GM23338 (cell line): Measurements from ENCODE around the gene TNFAIP1. TPM values are rescaled to one million over a fixed set of nuclear protein-coding genes. Genes with fewer than 3 reads are reported as not detected.

Experiments
- ATAC-seq: fragments of 200-7000 bp; cut with Tn5 transposase; 3 replicates; pipeline ENCODE4 v1.9.1; 2020
- DNase-seq: peaks from one replicate; pipeline ENCODE4 v3.0.0-alpha.2; 2015; ENCODE audit warnings: low spot score
- H2AFZ ChIP-seq: fragments of 200-600 bp; sonication (generic); 2 replicates; pipeline ENCODE4 v1.8.0; 2016; ENCODE audit warnings: antibody characterized with exemption, mild to moderate bottlenecking, moderate library complexity
- H3F3A ChIP-seq: fragments of 200-600 bp; sonication (generic); replicated peaks from 2 replicates; pipeline ENCODE4 v1.8.0; 2017; ENCODE audit warnings: antibody characterized with exemption, mixed run types, low read depth
- H3K27ac ChIP-seq: fragments of 200-600 bp; sonication (generic); 2 replicates; pipeline ENCODE4 v1.6.1; 2016; ENCODE audit warnings: low read depth
- H3K27me3 ChIP-seq: fragments of 200-600 bp; sonication (generic); 2 replicates; pipeline ENCODE4 v1.8.0; 2016; ENCODE audit warnings: mild to moderate bottlenecking, mixed run types, moderate library complexity; ENCODE audit not compliant: insufficient read depth
- H3K36me3 ChIP-seq: fragments of 200-600 bp; sonication (generic); 2 replicates; pipeline ENCODE4 v1.8.0; 2016; ENCODE audit warnings: mild to moderate bottlenecking; ENCODE audit not compliant: insufficient read depth
- H3K4me1 ChIP-seq: fragments of 200-600 bp; sonication (generic); 2 replicates; pipeline ENCODE4 v1.8.0; 2016; ENCODE audit warnings: mild to moderate bottlenecking, moderate library complexity; ENCODE audit not compliant: insufficient read depth
- H3K4me2 ChIP-seq: fragments of 200-600 bp; sonication (generic); 2 replicates; pipeline ENCODE4 v1.7.1; 2017; ENCODE audit warnings: mixed run types
- H3K4me3 ChIP-seq: fragments of 200-600 bp; sonication (generic); 2 replicates; pipeline ENCODE4 v1.6.1; 2016; ENCODE audit warnings: mixed run types
- H3K79me2 ChIP-seq: fragments of 200-600 bp; sonication (generic); replicated peaks from 2 replicates; pipeline ENCODE4 v1.8.0; 2017; ENCODE audit warnings: mild to moderate bottlenecking; ENCODE audit not compliant: insufficient read depth
- H3K9me2 ChIP-seq: fragments of 200-600 bp; sonication (generic); 2 replicates; pipeline ENCODE4 v1.8.0; 2017; ENCODE audit not compliant: insufficient read depth
- H4K20me1 ChIP-seq: fragments of 200-600 bp; sonication (generic); replicated peaks from 2 replicates; pipeline ENCODE4 v1.8.0; 2017; ENCODE audit warnings: mild to moderate bottlenecking; ENCODE audit not compliant: insufficient read depth
- H3K27ac Mint-ChIP-seq: 2 replicates; pipeline ENCODE4 v1.8.0; 2020; ENCODE audit warnings: inconsistent platforms, mild to moderate bottlenecking, moderate library complexity, mixed read lengths
- H3K27me3 Mint-ChIP-seq: 3 replicates; pipeline ENCODE4 v1.8.0; 2022; ENCODE audit warnings: low read depth, mild to moderate bottlenecking, moderate library complexity, mixed read lengths, inconsistent platforms; ENCODE audit not compliant: insufficient read depth, poor library complexity
- H3K36me3 Mint-ChIP-seq: 3 replicates; pipeline ENCODE4 v1.8.0; 2021; ENCODE audit warnings: low read depth, mild to moderate bottlenecking, inconsistent platforms, moderate library complexity, mixed read lengths
- H3K4me1 Mint-ChIP-seq: 3 replicates; pipeline ENCODE4 v1.8.0; 2020; ENCODE audit warnings: mild to moderate bottlenecking, inconsistent platforms, mixed read lengths
- H3K4me3 Mint-ChIP-seq: 3 replicates; pipeline ENCODE4 v1.8.0; 2021; ENCODE audit warnings: moderate library complexity, mild to moderate bottlenecking, inconsistent platforms, mixed read lengths
- H3K9me3 Mint-ChIP-seq: 3 replicates; pipeline ENCODE4 v1.8.0; 2020; ENCODE audit warnings: moderate library complexity, mild to moderate bottlenecking, inconsistent platforms, mixed read lengths
- CREB1 ChIP-seq: fragments of 250-450 bp; sonication (Bioruptor Pico); IDR thresholded peaks from 2 replicates; pipeline ENCODE4 v1.5.0; 2020; ENCODE audit warnings: low read depth, mild to moderate bottlenecking, moderate library complexity
- EZH2 ChIP-seq: fragments of 200-600 bp; sonication (generic); IDR thresholded peaks from one replicate; pipeline ENCODE4 v1.8.0; 2017; ENCODE audit warnings: antibody characterized with exemption, mild to moderate bottlenecking, low read depth; ENCODE audit not compliant: unreplicated experiment
- EZH2phosphoT487 ChIP-seq: fragments of 200-600 bp; sonication (generic); IDR thresholded peaks from one replicate; pipeline ENCODE4 v1.8.1; 2018; ENCODE audit warnings: antibody characterized with exemption; ENCODE audit not compliant: unreplicated experiment
- JUNB ChIP-seq: IDR thresholded peaks from one replicate; pipeline ENCODE4 v1.6.1; 2016; ENCODE audit warnings: antibody characterized with exemption; ENCODE audit not compliant: unreplicated experiment
- NANOG ChIP-seq: IDR thresholded peaks from 2 replicates; pipeline ENCODE4 v1.6.1; 2016; ENCODE audit warnings: antibody characterized with exemption, borderline replicate concordance
- POLR2AphosphoS5 ChIP-seq: IDR thresholded peaks from 2 replicates; pipeline ENCODE4 v1.6.1; 2016; ENCODE audit warnings: antibody characterized with exemption, low read depth
- STAT1 ChIP-seq: IDR thresholded peaks from one replicate; pipeline ENCODE4 v1.6.1; 2016; ENCODE audit warnings: antibody characterized with exemption; ENCODE audit not compliant: unreplicated experiment
- ZNF114 ChIP-seq: fragments of 250-450 bp; sonication (Bioruptor Pico); IDR thresholded peaks from 2 replicates; pipeline ENCODE4 v1.5.0; 2020; ENCODE audit warnings: mild to moderate bottlenecking, moderate library complexity
- ZNF331 ChIP-seq: fragments of 250-450 bp; sonication (Bioruptor Pico); IDR thresholded peaks from 2 replicates; pipeline ENCODE4 v1.5.0; 2020; ENCODE audit warnings: low read depth, mild to moderate bottlenecking, moderate library complexity
- polyA plus RNA-seq: library from polyadenylated mRNA; unstranded; fragments of >200 nt; fragmentation: Nextera tagmentation; extraction: Ambion mirVana; gene quantifications from 2 replicates; pipeline ENCODE4 v1.2.1, GENCODE V29; 2016
- total RNA-seq: library from RNA; depleted of rRNA; stranded (reverse); fragments of >200 nt; shearing (Covaris generic); gene quantifications from 2 replicates; pipeline ENCODE4 v1.2.3, GENCODE V29; 2014
- TF ChIP-seq, protein P1 (sequence below): IDR thresholded peaks from 2 replicates; pipeline ENCODE4 v1.6.1; 2016; ENCODE audit warnings: antibody characterized with exemption
- TF ChIP-seq, protein P2 (sequence below): fragments of 250-450 bp; sonication (Bioruptor Pico); IDR thresholded peaks from 2 replicates; pipeline ENCODE4 v1.5.0; 2020; ENCODE audit warnings: mild to moderate bottlenecking, moderate library complexity
- TF ChIP-seq, protein P3 (sequence below): IDR thresholded peaks from one replicate; pipeline ENCODE4 v1.6.1; 2018; ENCODE audit warnings: antibody characterized with exemption; ENCODE audit not compliant: unreplicated experiment
- TF ChIP-seq, protein P4 (sequence below), 2 experiments: fragments of 200-600 bp in 1 of 2; sonication (generic) in 1 of 2; conservative IDR thresholded peaks; 2 replicates each; pipeline versions ENCODE4 v1.5.1 to v1.6.1; 2016 to 2017; ENCODE audit warnings: antibody characterized with exemption in 2 of 2, low read depth in 2 of 2, mild to moderate bottlenecking in 2 of 2, moderate library complexity in 1 of 2

The TNFAIP1 gene
- total and polyA plus RNA-seq, 2 experiments from 2014 or later: 6.3 to 13.1 TPM

DNA sequence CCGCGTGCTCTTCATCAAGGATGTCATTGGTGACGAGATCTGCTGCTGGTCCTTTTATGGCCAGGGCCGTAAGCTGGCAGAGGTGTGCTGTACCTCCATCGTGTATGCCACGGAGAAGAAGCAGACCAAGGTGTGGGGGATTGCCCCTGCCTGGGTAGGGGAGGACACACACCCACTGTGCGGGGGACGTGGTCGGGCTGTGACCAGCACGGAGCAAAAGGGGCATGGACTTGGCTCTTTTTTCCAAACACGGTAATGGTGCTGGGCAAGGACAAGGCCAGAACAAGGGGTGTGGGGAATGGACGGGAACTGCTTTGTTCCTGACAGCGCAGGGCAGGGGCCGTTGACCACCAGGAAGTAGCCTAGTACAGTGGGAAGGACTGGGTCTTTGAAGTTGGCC, 6.8 kb downstream of the TNFAIP1 start:
- Histone ChIP-seq H3K27me3 (no peaks in the 10 kb centered on the region), H3K4me3 (no peak overlapping the region), H3K9me2 (no peaks in the 10 kb centered on the region), H3K79me2 (peaks cover 12% of the 10 kb centered on the region), H3K4me2 (no peak overlapping the region), H2AFZ (no peak overlapping the region), H3K27ac (no peak overlapping the region), H3K36me3 (peaks cover 10% of the 10 kb centered on the region), H3F3A (no peaks in the 10 kb centered on the region), H4K20me1 (peaks cover 8% of the 10 kb centered on the region; the same call in 1 of the 2 replicates), H3K4me1 (no peaks in the 10 kb centered on the region; the same call in 1 of the 2 replicates)
- TF ChIP-seq EZH2: no peak
- TF ChIP-seq NANOG: no peak
- TF ChIP-seq, protein P1, sequence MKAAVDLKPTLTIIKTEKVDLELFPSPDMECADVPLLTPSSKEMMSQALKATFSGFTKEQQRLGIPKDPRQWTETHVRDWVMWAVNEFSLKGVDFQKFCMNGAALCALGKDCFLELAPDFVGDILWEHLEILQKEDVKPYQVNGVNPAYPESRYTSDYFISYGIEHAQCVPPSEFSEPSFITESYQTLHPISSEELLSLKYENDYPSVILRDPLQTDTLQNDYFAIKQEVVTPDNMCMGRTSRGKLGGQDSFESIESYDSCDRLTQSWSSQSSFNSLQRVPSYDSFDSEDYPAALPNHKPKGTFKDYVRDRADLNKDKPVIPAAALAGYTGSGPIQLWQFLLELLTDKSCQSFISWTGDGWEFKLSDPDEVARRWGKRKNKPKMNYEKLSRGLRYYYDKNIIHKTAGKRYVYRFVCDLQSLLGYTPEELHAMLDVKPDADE: no peak
- TF ChIP-seq JUNB: no peak
- TF ChIP-seq ZNF114: no peak
- no peak for TF ChIP-seq POLR2AphosphoS5
- TF ChIP-seq ZNF331 (CRISPR knock-in tag): no peak
- TF ChIP-seq, protein P2, sequence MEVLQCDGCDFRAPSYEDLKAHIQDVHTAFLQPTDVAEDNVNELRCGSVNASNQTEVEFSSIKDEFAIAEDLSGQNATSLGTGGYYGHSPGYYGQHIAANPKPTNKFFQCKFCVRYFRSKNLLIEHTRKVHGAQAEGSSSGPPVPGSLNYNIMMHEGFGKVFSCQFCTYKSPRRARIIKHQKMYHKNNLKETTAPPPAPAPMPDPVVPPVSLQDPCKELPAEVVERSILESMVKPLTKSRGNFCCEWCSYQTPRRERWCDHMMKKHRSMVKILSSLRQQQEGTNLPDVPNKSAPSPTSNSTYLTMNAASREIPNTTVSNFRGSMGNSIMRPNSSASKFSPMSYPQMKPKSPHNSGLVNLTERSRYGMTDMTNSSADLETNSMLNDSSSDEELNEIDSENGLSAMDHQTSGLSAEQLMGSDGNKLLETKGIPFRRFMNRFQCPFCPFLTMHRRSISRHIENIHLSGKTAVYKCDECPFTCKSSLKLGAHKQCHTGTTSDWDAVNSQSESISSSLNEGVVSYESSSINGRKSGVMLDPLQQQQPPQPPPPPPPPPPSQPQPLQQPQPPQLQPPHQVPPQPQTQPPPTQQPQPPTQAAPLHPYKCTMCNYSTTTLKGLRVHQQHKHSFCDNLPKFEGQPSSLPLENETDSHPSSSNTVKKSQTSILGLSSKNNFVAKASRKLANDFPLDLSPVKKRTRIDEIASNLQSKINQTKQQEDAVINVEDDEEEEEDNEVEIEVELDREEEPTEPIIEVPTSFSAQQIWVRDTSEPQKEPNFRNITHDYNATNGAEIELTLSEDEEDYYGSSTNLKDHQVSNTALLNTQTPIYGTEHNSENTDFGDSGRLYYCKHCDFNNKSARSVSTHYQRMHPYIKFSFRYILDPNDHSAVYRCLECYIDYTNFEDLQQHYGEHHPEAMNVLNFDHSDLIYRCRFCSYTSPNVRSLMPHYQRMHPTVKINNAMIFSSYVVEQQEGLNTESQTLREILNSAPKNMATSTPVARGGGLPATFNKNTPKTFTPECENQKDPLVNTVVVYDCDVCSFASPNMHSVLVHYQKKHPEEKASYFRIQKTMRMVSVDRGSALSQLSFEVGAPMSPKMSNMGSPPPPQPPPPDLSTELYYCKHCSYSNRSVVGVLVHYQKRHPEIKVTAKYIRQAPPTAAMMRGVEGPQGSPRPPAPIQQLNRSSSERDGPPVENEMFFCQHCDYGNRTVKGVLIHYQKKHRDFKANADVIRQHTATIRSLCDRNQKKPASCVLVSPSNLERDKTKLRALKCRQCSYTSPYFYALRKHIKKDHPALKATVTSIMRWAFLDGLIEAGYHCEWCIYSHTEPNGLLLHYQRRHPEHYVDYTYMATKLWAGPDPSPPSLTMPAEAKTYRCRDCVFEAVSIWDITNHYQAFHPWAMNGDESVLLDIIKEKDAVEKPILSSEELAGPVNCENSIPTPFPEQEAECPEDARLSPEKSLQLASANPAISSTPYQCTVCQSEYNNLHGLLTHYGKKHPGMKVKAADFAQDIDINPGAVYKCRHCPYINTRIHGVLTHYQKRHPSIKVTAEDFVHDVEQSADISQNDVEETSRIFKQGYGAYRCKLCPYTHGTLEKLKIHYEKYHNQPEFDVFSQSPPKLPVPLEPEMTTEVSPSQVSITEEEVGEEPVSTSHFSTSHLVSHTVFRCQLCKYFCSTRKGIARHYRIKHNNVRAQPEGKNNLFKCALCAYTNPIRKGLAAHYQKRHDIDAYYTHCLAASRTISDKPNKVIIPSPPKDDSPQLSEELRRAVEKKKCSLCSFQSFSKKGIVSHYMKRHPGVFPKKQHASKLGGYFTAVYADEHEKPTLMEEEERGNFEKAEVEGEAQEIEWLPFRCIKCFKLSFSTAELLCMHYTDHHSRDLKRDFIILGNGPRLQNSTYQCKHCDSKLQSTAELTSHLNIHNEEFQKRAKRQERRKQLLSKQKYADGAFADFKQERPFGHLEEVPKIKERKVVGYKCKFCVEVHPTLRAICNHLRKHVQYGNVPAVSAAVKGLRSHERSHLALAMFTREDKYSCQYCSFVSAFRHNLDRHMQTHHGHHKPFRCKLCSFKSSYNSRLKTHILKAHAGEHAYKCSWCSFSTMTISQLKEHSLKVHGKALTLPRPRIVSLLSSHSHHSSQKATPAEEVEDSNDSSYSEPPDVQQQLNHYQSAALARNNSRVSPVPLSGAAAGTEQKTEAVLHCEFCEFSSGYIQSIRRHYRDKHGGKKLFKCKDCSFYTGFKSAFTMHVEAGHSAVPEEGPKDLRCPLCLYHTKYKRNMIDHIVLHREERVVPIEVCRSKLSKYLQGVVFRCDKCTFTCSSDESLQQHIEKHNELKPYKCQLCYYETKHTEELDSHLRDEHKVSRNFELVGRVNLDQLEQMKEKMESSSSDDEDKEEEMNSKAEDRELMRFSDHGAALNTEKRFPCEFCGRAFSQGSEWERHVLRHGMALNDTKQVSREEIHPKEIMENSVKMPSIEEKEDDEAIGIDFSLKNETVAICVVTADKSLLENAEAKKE: no peak
- TF ChIP-seq, protein P3, sequence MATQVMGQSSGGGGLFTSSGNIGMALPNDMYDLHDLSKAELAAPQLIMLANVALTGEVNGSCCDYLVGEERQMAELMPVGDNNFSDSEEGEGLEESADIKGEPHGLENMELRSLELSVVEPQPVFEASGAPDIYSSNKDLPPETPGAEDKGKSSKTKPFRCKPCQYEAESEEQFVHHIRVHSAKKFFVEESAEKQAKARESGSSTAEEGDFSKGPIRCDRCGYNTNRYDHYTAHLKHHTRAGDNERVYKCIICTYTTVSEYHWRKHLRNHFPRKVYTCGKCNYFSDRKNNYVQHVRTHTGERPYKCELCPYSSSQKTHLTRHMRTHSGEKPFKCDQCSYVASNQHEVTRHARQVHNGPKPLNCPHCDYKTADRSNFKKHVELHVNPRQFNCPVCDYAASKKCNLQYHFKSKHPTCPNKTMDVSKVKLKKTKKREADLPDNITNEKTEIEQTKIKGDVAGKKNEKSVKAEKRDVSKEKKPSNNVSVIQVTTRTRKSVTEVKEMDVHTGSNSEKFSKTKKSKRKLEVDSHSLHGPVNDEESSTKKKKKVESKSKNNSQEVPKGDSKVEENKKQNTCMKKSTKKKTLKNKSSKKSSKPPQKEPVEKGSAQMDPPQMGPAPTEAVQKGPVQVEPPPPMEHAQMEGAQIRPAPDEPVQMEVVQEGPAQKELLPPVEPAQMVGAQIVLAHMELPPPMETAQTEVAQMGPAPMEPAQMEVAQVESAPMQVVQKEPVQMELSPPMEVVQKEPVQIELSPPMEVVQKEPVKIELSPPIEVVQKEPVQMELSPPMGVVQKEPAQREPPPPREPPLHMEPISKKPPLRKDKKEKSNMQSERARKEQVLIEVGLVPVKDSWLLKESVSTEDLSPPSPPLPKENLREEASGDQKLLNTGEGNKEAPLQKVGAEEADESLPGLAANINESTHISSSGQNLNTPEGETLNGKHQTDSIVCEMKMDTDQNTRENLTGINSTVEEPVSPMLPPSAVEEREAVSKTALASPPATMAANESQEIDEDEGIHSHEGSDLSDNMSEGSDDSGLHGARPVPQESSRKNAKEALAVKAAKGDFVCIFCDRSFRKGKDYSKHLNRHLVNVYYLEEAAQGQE: no peak
- no peak for TF ChIP-seq EZH2phosphoT487
- TF ChIP-seq CREB1 (CRISPR knock-in tag): no peak
- TF ChIP-seq STAT1: no peak
- TF ChIP-seq, protein P4, sequence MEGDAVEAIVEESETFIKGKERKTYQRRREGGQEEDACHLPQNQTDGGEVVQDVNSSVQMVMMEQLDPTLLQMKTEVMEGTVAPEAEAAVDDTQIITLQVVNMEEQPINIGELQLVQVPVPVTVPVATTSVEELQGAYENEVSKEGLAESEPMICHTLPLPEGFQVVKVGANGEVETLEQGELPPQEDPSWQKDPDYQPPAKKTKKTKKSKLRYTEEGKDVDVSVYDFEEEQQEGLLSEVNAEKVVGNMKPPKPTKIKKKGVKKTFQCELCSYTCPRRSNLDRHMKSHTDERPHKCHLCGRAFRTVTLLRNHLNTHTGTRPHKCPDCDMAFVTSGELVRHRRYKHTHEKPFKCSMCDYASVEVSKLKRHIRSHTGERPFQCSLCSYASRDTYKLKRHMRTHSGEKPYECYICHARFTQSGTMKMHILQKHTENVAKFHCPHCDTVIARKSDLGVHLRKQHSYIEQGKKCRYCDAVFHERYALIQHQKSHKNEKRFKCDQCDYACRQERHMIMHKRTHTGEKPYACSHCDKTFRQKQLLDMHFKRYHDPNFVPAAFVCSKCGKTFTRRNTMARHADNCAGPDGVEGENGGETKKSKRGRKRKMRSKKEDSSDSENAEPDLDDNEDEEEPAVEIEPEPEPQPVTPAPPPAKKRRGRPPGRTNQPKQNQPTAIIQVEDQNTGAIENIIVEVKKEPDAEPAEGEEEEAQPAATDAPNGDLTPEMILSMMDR (conservative IDR thresholded peaks at IDR 0.05; ENCODE audit: low read depth in 2 of 2): no peak
- Mint-ChIP-seq H3K36me3 (peaks cover 34% of the 10 kb centered on the region), H3K27ac (no peak overlapping the region), H3K4me3 (no peak overlapping the region), H3K27me3 (peaks cover 4% of the 10 kb centered on the region), H3K4me1 (peaks cover 16% of the 10 kb centered on the region), H3K9me3 (no peaks in the 10 kb centered on the region)
- DNase-seq: no peak
- no peak for ATAC-seq
